Stimulated activated CD8-positive, alpha-beta memory T cell treated with anti-CD3 and anti-CD28 coated beads, Interleukin-15, amount 100 ng/mL, for 24 hours (primary cell): Measurements from ENCODE around the gene PIP4K2C.
"Not testable (repeated sequence)": the region's sequence is repeated elsewhere in the genome, so short reads cannot be mapped to it uniquely, and the experiment has no call there.

Source experiments
- DNase-seq: peaks from one replicate; pipeline ENCODE4 v3.0.0-alpha.2; 2020; ENCODE audit warnings: low read depth

PIP4K2C gene

GRCh38 chr12:57560516-57560915, 30.5 kb upstream of the PIP4K2C start:
- DNase-seq: no peak

GRCh38 chr12:57561117-57561516, 29.9 kb upstream of the PIP4K2C start:
- not testable (repeated sequence) for DNase-seq

GRCh38 chr12:57563358-57563757, 27.6 kb upstream of the PIP4K2C start:
- no peak for DNase-seq

DNA sequence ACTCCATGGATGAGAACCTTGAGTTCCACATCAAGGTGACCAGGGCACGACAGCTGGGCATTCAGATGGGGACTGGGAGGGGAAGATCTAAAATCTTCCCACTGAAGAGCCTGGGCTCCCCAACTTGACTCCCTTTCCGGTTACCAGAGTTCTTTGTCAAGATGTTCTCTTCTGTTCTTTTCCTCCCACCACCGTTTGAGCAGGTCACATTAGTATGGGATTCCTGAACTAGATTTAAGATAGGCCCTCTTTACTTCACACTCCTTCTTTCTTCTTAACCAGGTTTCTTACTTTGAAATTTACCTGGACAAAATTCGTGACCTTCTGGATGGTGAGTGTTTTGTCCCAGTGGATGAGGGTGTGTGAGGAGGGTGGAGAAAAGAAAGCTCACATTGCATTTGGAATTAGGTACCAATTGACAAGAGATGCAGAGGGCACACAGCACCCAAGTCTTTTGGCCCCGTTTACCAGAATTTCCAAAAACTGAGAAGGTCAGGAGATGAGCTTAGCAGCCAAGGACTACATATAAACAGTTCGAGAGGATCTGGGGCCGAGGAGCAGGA, 26.7 kb upstream of the PIP4K2C start:
- no peak for DNase-seq

DNA sequence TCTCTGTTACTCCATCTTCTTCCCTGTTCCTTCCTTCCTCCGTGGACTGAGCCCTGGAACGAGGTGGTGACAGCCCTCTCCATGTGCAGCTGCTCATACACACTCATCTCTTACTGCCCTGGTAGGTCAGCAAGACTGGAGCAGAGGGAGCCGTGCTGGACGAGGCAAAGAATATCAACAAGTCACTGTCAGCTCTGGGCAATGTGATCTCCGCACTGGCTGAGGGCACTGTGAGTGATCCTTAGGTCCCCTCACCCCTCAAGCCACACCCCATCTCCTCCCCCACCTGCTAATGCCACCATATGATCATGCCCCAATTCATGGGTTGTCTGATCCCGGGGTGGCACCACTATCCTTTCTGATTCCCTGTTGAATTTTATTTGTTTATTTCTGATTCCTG, 22.2 kb upstream of the PIP4K2C start:
- DNase-seq: no peak

- no peak for DNase-seq
These were observed 21.1 kb upstream of the PIP4K2C start for GRCh38 chr12:57569858-57570257.

- DNase-seq: not testable (repeated sequence)
These were observed 20.6 kb upstream of the PIP4K2C start for GRCh38 chr12:57570438-57570837.

GRCh38 chr12:57571926-57572762, 18.8 kb upstream of the PIP4K2C start:
- no peak for DNase-seq

DNA sequence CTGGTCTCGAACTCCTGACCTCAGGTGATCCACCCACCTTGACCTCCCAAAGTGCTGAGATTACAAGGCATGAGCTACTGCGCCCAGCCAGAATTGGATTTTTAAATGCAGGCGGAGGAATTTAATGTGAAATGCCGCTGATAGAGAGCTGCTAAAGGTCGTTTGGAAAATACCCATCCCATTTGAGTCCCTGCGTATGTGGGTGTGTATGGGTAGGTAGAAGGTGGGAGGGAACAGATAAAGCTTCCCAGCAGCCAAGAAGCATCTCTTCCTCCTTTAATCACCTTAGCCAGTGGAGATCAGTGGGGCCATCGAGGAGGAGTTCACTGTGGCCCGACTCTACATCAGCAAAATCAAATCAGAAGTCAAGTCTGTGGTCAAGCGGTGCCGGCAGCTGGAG, 16.2 kb upstream of the PIP4K2C start:
- no peak for DNase-seq

DNA sequence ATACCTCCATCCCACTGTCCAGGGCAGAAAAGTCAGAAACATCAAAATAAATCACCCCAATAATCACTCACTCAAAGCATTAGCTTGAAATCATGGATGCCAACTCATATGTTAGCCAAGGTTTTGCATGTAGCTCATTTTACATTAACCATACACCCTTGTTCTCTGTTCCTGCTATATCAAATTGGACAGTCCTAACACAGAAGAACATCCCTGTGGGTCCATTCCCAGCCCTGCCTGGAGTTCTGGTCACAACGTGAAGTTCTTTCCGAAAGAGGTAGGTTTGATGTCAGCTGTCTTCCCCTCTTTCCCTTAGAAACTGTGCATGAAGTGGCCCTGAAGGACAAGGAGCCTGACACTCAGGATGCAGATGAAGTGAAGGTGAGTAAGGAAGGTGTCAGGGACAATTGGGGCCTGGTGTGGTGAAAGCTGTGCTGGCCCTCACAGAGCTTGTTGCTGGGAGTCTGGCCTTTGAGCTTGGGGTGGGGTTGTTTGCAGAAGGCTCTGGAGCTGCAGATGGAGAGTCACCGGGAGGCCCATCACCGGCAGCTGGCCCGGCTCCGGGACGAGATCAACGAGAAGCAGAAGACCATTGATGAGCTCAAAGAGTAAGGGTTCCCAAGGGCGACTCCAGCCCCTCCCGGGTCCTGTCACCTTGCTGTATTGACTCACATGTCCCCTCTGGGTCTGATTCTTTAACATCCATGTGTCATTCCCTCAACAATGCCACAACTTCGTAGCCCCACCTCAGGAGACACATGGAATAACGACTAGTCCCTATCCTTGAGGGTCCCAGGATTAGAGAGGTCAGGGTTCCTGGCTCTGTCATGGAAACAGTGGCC, 15.0 kb upstream of the PIP4K2C start:
- DNase-seq: no peak

DNA sequence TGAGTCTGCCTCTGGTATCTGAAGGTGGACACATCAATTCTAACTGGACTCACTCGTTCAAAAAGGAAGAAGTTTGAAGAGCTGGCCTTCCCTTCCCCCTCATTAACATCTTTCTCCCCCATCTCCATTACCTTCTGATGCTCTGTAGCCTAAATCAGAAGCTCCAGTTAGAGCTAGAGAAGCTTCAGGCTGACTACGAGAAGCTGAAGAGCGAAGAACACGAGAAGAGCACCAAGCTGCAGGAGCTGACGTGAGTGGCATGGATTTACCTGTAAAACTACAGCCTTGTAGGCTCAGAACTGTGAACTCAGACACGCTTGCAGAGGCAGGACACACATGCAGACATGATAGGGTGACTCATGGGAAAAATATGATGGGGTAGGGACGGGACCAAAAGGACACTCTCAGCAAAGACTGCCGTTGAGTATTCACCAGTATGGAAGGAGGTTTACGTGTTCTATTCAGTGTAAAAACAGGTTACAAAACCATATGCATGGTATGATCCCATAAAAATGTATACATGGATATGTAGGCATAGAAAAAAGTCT, 14.3 kb upstream of the PIP4K2C start:
- no peak for DNase-seq

- no peak for DNase-seq
These were observed 12.8 kb upstream of the PIP4K2C start for GRCh38 chr12:57577981-57578758.

- no peak for DNase-seq
These were observed 12.0 kb upstream of the PIP4K2C start for GRCh38 chr12:57579011-57579410.

GRCh38 chr12:57579677-57580465, 11.1 kb upstream of the PIP4K2C start:
- DNase-seq: no peak

- DNase-seq: no peak
These were observed 10.6 kb upstream of the PIP4K2C start for GRCh38 chr12:57580466-57580795.

- DNase-seq: no peak
These were observed 9.2 kb upstream of the PIP4K2C start for GRCh38 chr12:57581802-57582201.

DNA sequence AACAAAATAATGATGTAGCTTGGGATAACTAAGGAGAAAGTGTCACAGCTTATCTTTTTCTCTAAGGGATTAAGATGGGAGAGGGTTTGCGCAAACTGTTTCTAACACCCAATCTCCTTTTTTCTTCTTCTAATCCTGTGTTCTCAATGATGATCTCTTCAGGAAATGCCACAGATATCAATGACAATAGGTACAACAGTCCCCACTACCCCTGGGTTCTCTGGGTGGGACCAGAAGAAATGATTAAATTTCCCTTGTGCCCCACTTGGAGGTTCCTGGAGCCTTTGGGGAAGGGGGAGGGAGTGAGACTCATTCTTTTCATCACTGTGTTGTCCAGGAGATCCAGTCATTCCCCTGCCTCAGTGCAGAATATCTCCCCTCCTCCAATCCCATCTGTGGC, 8.6 kb upstream of the PIP4K2C start:
- DNase-seq: no peak

GRCh38 chr12:57583008-57583831, 7.8 kb upstream of the PIP4K2C start:
- DNase-seq: no peak

GRCh38 chr12:57584050-57584449, 6.9 kb upstream of the PIP4K2C start:
- DNase-seq: no peak

DNA sequence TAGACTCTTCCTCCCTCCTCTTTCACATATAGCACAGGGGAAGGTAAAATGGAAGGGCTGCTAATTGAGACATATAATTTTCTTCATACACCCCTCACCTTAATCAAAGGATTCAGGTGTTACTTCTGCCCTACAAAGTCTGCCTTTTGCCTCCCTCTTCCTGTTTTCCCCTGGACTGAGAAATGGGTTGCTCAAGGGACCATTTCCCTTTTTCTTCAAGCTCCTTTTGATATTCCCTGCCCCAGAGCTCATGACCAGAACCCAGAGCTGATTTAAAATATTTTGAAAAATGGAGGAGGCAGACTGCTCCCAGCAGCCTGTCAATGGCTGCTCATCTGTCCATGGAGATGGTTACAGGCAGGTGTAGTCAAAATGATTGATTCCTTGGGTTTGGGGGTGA, 6.3 kb upstream of the PIP4K2C start:
- no peak for DNase-seq
